ENCODE data around the gene TRMT6. TPM values are rescaled to one million over a fixed set of nuclear protein-coding genes. Genes with fewer than 3 reads are reported as not detected.

TRMT6 gene
- total RNA-seq, 2 experiments from 2014 or later = 15.1 to 17.8 TPM

DNA sequence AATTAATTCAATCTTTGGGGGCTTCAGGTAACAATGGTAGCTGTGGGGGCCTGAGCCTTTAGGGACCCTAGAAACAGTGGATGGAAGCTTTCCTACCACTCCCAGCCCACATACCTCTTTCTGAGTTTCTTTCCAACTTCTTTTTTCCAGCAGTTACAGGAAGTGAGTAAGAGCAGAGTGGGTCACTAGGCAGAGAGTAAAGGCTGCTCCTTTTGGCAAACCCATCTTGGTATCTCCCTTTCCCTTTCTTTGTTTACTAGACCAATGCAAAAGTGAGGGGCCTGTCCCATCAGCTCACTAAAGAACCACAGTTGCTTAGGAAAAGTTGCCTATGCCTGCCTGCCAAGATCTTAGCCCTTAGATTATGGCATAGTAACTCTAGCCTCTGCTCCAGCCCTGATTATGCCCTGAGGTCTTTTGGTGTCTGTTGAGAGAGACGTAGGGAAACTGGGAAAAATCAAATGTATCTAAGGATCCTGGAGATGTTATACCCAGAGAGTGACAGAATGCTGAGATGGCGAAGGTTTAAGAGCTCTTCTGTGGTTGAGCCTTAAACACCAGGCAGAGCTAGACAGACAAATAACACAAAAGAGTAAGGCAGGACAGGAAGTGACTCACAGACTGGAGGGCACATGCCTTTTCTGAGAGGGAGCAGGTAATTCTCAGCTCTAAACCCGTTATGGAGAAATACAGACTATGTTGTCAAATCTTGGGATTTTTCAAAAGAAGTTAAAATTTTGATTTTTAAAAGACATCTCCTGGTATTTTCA, 31.3 kb downstream of the TRMT6 start:
- Mint-ChIP-seq H3K27ac (no peak overlapping the region), H3K36me3 (ENCODE audit: low read depth) (no peaks in the 10 kb centered on the region), H3K4me3 (no peak overlapping the region), H3K4me1 (peaks cover 16% of the 10 kb centered on the region), H3K9me3 (no peaks in the 10 kb centered on the region), H3K27me3 (peaks cover 9% of the 10 kb centered on the region)
- CTCF ChIA-PET = interaction anchor here (0.7 to 1.6 kb wide), 4 partner anchors 7 to 849 kb away, joined by 3 to 4 read pairs (median 3); no protein-coding TSS in a partner anchor
- POLR2A ChIA-PET = interaction anchor here (0.6 kb wide), 1 partner anchor 83 kb away, joined by 3 read pairs; no protein-coding TSS in a partner anchor
- peak; percentile 22 for DNase-seq

DNA sequence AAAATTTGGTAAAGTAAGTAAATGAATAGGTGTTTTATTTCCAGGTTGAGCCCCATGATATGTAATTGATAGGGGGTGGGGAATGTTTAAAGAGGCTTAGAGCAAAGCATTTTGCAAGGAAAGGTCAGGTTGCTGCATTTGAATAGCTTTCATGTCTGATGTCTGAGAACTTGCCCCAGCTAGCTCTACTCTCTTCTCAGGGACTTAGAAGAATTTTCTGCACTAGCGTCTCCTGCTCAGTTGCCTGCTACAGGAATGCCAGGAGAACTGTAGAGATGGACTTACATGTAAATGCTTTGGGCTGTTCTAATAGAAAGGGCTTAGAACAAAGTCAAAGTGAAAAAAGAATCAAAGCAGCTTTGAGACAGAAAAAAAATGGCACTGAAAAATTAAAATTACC, 35.5 kb downstream of the TRMT6 start:
- H3K27ac Mint-ChIP-seq = no peak overlapping the region
- H3K27me3 Mint-ChIP-seq = peaks cover 42% of the 10 kb centered on the region
- H3K36me3 Mint-ChIP-seq (ENCODE audit: low read depth) = no peaks in the 10 kb centered on the region
- POLR2A ChIA-PET = no interaction called here
- CTCF ChIA-PET = interaction anchor here (0.7 kb wide), 1 partner anchor 33 kb away, joined by 6 read pairs; no protein-coding TSS in a partner anchor
- no peak for DNase-seq
- H3K4me1 Mint-ChIP-seq = peaks cover 20% of the 10 kb centered on the region
- no peaks in the 10 kb centered on the region for H3K9me3 Mint-ChIP-seq
- no peak overlapping the region for H3K4me3 Mint-ChIP-seq

DNA sequence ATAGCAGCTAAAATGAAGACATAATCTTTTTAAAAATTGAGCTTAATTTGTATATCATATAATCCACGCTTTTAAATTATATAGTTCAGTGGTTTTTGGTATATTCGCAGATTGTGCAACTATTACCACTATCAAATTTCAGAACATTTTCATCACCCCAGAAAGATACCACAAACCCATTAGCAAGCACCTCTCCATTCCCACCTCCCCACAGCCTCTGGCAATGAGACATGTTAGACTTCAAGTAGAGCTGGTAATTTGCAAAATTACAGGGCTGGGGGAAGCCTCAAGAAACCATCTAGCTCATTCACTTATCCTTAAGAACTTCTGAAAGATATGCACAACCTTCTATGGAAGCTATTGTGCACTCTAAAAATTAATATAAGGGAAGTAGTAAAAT, 37.2 kb downstream of the TRMT6 start:
- Mint-ChIP-seq H3K36me3 (ENCODE audit: low read depth) (no peaks in the 10 kb centered on the region), H3K27ac (no peak overlapping the region), H3K4me1 (peaks cover 9% of the 10 kb centered on the region), H3K4me3 (no peak overlapping the region), H3K9me3 (no peaks in the 10 kb centered on the region), H3K27me3 (peaks cover 52% of the 10 kb centered on the region)
- no peak for DNase-seq
- ChIA-PET CTCF (interaction anchor here (0.8 to 1.1 kb wide), 2 partner anchors 10 to 379 kb away, joined by 3 read pairs; no protein-coding TSS in a partner anchor), POLR2A (no interaction called here)

DNA sequence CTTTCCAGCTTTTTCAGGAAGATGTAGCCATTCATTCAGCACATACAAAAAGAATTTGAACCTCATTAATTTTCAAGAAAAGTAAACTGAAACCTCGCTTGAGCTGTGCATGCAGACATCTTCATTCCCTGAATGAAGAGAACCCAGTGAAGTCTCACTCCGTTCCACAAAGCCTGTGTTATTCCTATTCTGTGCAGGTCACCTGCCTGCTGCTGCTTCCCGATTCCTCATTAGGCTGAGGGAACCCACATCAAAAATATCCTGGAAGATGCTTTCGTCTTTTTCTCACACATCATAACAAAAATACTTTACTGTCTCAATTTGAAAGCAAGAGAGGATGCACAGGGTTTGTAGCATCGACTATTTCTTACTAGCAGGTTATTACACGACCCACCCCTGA, 40.1 kb downstream of the TRMT6 start:
- ChIA-PET CTCF (interaction anchor here (0.7 kb wide), 1 partner anchor 136 kb away, joined by 3 read pairs; no protein-coding TSS in a partner anchor), POLR2A (no interaction called here)
- Mint-ChIP-seq H3K4me1 (peaks cover 9% of the 10 kb centered on the region), H3K4me3 (no peak overlapping the region), H3K27ac (no peak overlapping the region), H3K27me3 (peaks cover 65% of the 10 kb centered on the region), H3K36me3 (ENCODE audit: low read depth) (no peaks in the 10 kb centered on the region), H3K9me3 (no peaks in the 10 kb centered on the region)
- no peak for DNase-seq

DNA sequence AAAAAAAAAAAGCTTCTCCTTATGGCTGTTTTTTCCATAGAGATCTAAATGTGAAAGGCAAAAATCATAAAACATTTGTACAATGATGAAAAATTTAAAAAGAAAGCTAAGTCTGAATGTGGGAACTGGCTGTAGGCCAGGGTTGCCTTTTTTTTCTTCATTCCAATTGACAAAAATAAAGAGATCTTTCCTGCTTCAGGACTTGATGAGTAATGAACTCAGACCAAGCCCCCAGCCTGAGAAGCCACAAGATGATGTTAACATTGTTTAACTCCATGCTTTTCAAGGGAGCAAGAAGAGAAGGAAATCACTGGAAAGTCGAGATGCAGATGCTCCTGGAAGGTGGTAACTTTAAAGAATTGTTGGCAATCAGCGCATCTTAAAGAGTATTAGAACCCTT, 41.4 kb downstream of the TRMT6 start:
- CTCF ChIA-PET = no interaction called here
- Mint-ChIP-seq H3K9me3 (no peaks in the 10 kb centered on the region), H3K36me3 (ENCODE audit: low read depth) (no peaks in the 10 kb centered on the region), H3K27me3 (peaks cover 57% of the 10 kb centered on the region), H3K4me3 (no peak overlapping the region), H3K27ac (no peak overlapping the region), H3K4me1 (peaks cover 9% of the 10 kb centered on the region)
- POLR2A ChIA-PET = no interaction called here
- DNase-seq = no peak

DNA sequence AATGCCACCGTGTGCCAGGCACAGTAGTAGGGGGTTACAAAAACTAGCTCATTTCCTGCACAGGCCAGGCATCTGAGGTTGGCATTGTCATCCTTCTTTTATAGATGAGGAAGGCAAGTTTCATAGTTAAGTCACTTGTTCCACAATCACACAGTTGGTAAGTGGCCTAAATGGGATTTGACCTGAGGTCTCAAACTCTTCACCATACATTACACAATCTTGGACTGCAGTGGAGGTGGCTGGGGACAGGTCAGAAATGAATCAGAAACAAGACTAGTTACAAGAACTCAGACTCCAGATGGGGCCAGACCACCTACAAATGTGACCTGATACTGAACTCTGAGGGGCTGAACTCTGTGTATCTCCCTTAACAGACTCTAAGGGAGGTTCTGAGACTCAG, 49.4 kb downstream of the TRMT6 start:
- ChIA-PET POLR2A (no interaction called here), CTCF (interaction anchor here (0.7 kb wide), 1 partner anchor 21 kb away, joined by 3 read pairs; no protein-coding TSS in a partner anchor)
- Mint-ChIP-seq H3K4me1 (no peaks in the 10 kb centered on the region), H3K36me3 (ENCODE audit: low read depth) (no peaks in the 10 kb centered on the region), H3K27me3 (peaks cover 31% of the 10 kb centered on the region), H3K4me3 (no peak overlapping the region), H3K9me3 (no peaks in the 10 kb centered on the region), H3K27ac (no peak overlapping the region)
- DNase-seq = no peak

DNA sequence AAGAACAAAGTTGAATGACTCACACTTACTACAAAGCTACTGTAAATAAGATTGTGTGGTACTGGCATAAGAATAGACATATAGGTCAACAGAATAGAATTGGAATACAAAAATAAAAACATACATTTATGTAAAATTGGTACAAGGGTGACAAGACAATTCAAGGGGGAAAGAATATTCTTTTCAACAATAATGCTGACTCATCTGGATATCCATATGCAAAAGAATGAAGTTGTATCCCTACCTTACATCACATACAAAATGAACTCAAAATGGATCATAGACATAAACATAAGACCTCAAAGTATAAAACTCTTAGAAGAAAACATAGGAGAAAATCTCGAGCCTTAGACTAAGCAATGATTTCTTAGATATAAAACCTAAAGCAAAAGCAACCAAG, 50.9 kb downstream of the TRMT6 start:
- Mint-ChIP-seq H3K9me3 (no peaks in the 10 kb centered on the region), H3K27me3 (peaks cover 28% of the 10 kb centered on the region), H3K4me3 (no peak overlapping the region), H3K27ac (no peak overlapping the region), H3K4me1 (no peaks in the 10 kb centered on the region), H3K36me3 (ENCODE audit: low read depth) (no peaks in the 10 kb centered on the region)
- no peak for DNase-seq
- POLR2A ChIA-PET = no interaction called here
- CTCF ChIA-PET = no interaction called here

DNA sequence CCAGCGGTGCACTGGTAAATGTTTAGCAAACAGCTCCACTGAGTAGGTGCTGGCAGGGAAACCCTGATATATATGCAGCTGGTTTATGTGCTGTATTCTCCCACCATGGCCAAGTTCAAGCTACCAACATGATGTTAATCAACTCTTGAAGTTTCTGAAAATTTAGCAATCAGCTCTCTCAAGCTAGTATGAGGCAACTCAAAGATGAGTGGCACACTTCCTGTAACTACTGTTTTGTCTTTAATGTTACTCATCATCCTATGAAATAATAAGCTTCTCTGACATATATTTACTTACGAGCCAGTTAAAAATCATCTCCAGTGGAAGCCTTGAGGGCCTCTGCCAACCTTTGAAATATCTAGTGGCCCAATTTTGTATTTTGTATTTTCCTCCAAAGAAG, 54.7 kb downstream of the TRMT6 start:
- CTCF ChIA-PET = no interaction called here
- Mint-ChIP-seq H3K27ac (no peak overlapping the region), H3K27me3 (peaks cover 32% of the 10 kb centered on the region), H3K4me1 (no peaks in the 10 kb centered on the region), H3K9me3 (no peaks in the 10 kb centered on the region), H3K4me3 (no peak overlapping the region), H3K36me3 (ENCODE audit: low read depth) (no peaks in the 10 kb centered on the region)
- DNase-seq = no peak
- POLR2A ChIA-PET = no interaction called here

DNA sequence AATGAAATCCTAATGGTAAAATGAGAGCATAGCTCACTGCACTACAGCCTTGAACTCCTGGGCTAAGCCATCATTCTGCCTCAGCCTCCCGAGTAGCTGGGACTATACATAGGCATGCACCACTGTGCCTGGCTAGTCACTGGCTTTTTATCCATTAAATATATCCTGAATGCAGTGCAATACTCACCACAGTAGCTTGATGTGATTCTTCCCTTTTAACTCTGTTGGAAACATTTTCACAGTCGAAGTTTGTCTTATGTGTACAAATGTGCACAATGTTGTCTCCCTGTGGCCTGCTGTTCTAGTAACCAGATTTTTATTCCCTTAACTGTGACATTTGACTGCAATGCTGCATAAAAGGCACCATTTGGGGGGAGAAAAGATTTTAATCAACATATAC, 56.7 kb downstream of the TRMT6 start:
- Mint-ChIP-seq H3K27ac (no peak overlapping the region), H3K4me3 (no peak overlapping the region), H3K9me3 (no peaks in the 10 kb centered on the region), H3K4me1 (no peaks in the 10 kb centered on the region), H3K27me3 (peaks cover 24% of the 10 kb centered on the region), H3K36me3 (ENCODE audit: low read depth) (no peaks in the 10 kb centered on the region)
- POLR2A ChIA-PET = no interaction called here
- CTCF ChIA-PET = interaction anchor here (0.7 kb wide), 1 partner anchor 20 kb away, joined by 3 read pairs; no protein-coding TSS in a partner anchor
- DNase-seq = no peak

DNA sequence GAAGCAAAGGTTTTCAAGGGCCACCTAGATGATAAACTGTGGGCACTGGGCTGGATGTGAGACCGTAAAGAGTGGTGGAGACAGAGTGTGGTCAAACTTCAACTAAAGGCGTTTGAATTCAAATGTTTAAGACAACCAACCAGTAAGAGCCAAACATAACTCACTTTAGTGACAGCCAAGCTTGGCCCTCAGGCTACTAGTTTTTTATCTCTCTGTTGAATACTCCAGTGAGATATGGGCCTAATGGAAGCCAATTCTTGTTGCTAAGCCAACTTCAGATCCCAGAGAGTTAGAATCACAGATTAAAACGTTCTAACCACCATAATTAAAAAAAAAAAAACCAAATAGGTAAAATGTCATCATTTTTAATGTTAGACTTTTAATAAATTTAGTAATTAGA, 57.3 kb downstream of the TRMT6 start:
- Mint-ChIP-seq H3K27ac (no peak overlapping the region), H3K27me3 (peaks cover 18% of the 10 kb centered on the region), H3K36me3 (ENCODE audit: low read depth) (no peaks in the 10 kb centered on the region), H3K4me1 (no peaks in the 10 kb centered on the region), H3K4me3 (no peak overlapping the region), H3K9me3 (no peaks in the 10 kb centered on the region)
- ChIA-PET CTCF (interaction anchor here (0.7 kb wide), 1 partner anchor 19 kb away, joined by 3 read pairs; no protein-coding TSS in a partner anchor), POLR2A (no interaction called here)
- DNase-seq = no peak

DNA sequence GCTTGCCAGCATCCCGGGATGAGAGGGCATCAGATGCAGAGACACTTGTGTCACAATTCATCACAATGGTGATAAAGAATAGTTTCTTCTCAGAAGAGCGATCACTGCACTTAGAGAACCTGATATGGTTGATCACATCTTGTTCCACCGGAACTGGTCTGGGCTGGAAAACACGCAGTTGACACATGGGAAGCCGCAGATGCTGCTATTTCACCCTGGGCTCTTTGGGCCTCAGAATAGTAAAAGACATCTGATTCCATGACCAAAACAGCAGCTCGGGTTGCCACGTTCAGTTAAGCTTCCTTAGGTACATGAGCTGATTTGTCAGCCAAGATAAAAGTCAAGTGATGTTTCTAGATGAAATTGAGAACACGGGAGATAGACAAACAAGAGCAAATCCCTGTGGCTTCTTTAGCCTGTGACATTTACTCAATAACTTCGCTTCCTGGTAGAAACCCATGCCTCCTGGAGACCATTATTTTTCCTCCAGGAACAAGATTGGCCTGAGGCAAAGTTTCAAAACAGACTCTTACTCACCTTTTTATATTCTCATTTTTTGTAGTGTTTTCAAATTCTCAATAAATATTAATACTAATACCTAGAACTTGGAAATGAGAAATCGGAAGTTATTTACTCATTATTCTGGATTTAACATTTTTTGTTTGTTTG, 59.4 kb downstream of the TRMT6 start:
- H3K9me3 Mint-ChIP-seq = no peaks in the 10 kb centered on the region
- no peaks in the 10 kb centered on the region for H3K36me3 Mint-ChIP-seq (ENCODE audit: low read depth)
- H3K27me3 Mint-ChIP-seq = peaks cover 4% of the 10 kb centered on the region
- H3K4me1 Mint-ChIP-seq = no peaks in the 10 kb centered on the region
- no peak for DNase-seq
- CTCF ChIA-PET = interaction anchor here (0.7 kb wide), 1 partner anchor 287 kb away, joined by 3 read pairs; no protein-coding TSS in a partner anchor
- H3K27ac Mint-ChIP-seq = no peak overlapping the region
- no peak overlapping the region for H3K4me3 Mint-ChIP-seq
- POLR2A ChIA-PET = no interaction called here

DNA sequence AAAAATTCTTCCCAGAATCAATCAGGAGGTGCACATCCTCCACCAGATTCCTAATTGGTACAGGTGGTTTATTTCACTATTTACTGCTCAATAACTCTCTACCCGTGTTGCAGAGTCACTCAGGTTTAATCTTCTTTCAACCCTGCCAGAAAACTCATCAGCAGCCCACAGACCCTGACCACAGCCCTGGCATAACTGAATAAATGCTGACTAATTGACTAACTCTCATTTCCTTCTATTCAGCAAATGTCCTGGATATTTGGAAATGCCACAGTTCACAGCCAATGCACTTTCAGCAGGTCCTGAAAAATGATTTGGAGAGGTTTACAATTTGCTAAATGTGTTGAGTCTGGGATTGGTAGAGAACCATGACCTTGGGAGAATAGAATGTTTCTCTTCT, 62.3 kb downstream of the TRMT6 start:
- H3K4me3 Mint-ChIP-seq = no peak overlapping the region
- H3K9me3 Mint-ChIP-seq = no peaks in the 10 kb centered on the region
- H3K27me3 Mint-ChIP-seq = peaks cover 4% of the 10 kb centered on the region
- no peak overlapping the region for H3K27ac Mint-ChIP-seq
- H3K36me3 Mint-ChIP-seq (ENCODE audit: low read depth) = no peaks in the 10 kb centered on the region
- POLR2A ChIA-PET = no interaction called here
- no peak for DNase-seq
- CTCF ChIA-PET = no interaction called here
- H3K4me1 Mint-ChIP-seq = no peaks in the 10 kb centered on the region

DNA sequence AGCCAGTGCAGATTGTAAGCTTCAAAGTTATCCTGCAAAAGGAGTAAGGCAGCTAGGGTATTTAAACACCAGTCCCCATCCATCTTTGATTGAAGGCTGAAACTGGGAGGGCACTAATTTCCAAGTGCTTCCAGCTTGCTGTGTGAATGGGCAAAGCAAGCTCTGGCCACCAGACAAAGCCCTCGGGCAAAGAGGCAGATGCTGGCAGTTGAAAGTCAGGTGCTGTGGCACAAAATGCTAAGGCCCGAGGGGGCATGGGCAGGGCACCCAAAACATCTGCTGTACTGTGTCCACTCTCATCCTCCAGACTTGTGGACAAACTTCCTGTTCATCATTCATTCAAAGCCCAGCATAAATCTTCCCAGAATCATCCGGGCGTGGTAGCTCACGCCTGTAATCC, 62.9 kb downstream of the TRMT6 start:
- Mint-ChIP-seq H3K9me3 (no peaks in the 10 kb centered on the region), H3K27me3 (peaks cover 6% of the 10 kb centered on the region), H3K27ac (no peak overlapping the region), H3K4me3 (no peak overlapping the region), H3K4me1 (no peaks in the 10 kb centered on the region), H3K36me3 (ENCODE audit: low read depth) (no peaks in the 10 kb centered on the region)
- ChIA-PET CTCF (no interaction called here), POLR2A (interaction anchor here (0.7 kb wide), 1 partner anchor 10 kb away, joined by 3 read pairs; no protein-coding TSS in a partner anchor)
- no peak for DNase-seq

All from activated CD4-positive, alpha-beta T cell treated with anti-CD3 and anti-CD28 coated beads, Interleukin-2, amount 10 ng/mL, durations not matched to agents 7 days and 5 days (primary cell).